ENCODE results near the gene IQCE.

The IQCE gene

DNA sequence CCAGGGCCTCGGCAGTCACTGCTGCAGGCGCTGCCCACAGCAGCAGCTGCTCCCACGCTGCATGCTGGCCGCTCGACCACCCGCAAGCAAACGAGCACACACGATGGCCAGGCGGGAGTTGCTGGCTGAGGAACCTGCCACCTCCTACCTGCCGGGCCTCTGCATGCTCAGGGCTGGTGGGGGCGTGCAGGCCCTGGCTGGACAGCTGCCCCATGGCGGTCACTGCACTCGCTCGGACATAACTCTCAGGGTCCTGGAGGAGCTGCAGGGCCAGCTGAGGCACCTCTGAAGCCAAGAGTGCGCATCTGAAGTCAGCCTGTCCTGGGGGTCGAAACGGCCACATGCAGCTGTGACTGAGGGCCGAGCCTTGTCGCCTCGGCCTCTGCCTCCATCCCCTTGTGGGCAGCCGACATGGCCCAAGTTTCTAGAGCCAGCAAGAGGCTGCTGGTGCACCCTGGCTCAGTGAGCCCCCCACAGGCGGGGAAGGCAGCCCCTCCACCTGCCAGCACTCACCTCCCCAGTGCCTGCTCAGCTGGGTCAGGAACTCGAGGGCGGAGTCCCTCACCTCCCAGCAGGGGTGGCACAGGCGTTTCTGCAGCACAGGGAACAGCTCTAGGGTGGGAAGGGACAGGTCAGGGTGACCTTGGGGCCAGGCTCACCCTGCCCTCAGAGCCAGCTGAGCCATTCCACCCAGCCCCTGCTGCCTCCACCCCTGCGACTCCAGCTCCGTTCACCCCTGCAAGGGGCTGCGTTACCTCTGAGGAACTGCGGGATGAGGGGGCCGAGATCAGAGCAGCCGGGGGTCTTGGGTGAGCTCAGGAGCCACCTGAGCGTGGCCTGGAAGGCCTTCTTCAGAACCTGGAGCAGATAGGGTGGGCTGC is 19.5 kb upstream of the IQCE start:
- Histone ChIP-seq H4K8ac (ENCODE audit: low read depth, low read length) (no peak overlapping the region), H3K27me3 (ENCODE audit: insufficient read depth, low read length) (no peaks in the 10 kb centered on the region), H3K4me3 (ENCODE audit: low read depth, low read length) (no peak overlapping the region), H3K36me3 (ENCODE audit: control insufficient read depth in 1 of 2, insufficient read depth in 2 of 2, low read length in 2 of 2) (peaks cover 58 to 59% of the 10 kb centered on the region in 2 experiments), H3K27ac (ENCODE audit: low read depth, low read length) (no peak overlapping the region), H2AK5ac (ENCODE audit: low read length) (no peak overlapping the region), H3K9ac (ENCODE audit: low read length) (no peak overlapping the region), H2AFZ (ENCODE audit: insufficient read depth, low read length, poor library complexity) (no peak overlapping the region), H3K4ac (ENCODE audit: low read depth, low read length) (no peak overlapping the region), H3K4me1 (ENCODE audit: control insufficient read depth in 1 of 2, insufficient read depth in 2 of 2, low read length in 2 of 2) (no peaks in the 10 kb centered on the region), H3K23ac (ENCODE audit: low read length) (no peak overlapping the region), H3K4me2 (ENCODE audit: low read length) (no peak overlapping the region), H2BK5ac (ENCODE audit: low read depth, low read length, poor library complexity) (no peak overlapping the region), H3K79me1 (ENCODE audit: low read length) (no peaks in the 10 kb centered on the region), H3K14ac (ENCODE audit: low read length) (no peak overlapping the region), H4K12ac (ENCODE audit: low read depth, low read length) (no peak overlapping the region), H3K79me2 (ENCODE audit: control insufficient read depth, insufficient read depth, low read length, poor library complexity) (no peaks in the 10 kb centered on the region), H3K18ac (ENCODE audit: low read length) (no peak overlapping the region), H2BK12ac (ENCODE audit: low read length) (no peak overlapping the region), H2BK120ac (ENCODE audit: insufficient read depth, low read length, poor library complexity) (no peak overlapping the region), H3K9me3 (ENCODE audit: insufficient read depth, low read depth, low read length) (no peaks in the 10 kb centered on the region), H4K91ac (ENCODE audit: low read depth, low read length) (no peak overlapping the region)
- DNase-seq = no peak
- WGBS (ENCODE audit: extremely low coverage, insufficient coverage, insufficient read length) = no CpG with 5 or more reads among the region's 32 CpGs

- Histone ChIP-seq H3K9me3 (ENCODE audit: insufficient read depth, low read depth, low read length) (peaks cover 3% of the 10 kb centered on the region), H3K23ac (ENCODE audit: low read length) (no peak overlapping the region), H4K12ac (ENCODE audit: low read depth, low read length) (no peak overlapping the region), H3K4me2 (ENCODE audit: low read length) (no peak overlapping the region), H3K4me3 (ENCODE audit: low read depth, low read length) (no peak overlapping the region), H3K36me3 (ENCODE audit: control insufficient read depth in 1 of 2, insufficient read depth in 2 of 2, low read length in 2 of 2) (peaks cover 64 to 66% of the 10 kb centered on the region in 2 experiments), H3K79me2 (ENCODE audit: control insufficient read depth, insufficient read depth, low read length, poor library complexity) (no peaks in the 10 kb centered on the region), H3K18ac (ENCODE audit: low read length) (no peak overlapping the region), H3K4ac (ENCODE audit: low read depth, low read length) (no peak overlapping the region), H4K8ac (ENCODE audit: low read depth, low read length) (no peak overlapping the region), H3K27me3 (ENCODE audit: insufficient read depth, low read length) (no peaks in the 10 kb centered on the region), H2AFZ (ENCODE audit: insufficient read depth, low read length, poor library complexity) (no peak overlapping the region), H3K27ac (ENCODE audit: low read depth, low read length) (no peak overlapping the region), H2BK120ac (ENCODE audit: insufficient read depth, low read length, poor library complexity) (no peak overlapping the region), H4K91ac (ENCODE audit: low read depth, low read length) (no peak overlapping the region), H3K14ac (ENCODE audit: low read length) (no peak overlapping the region), H3K4me1 (ENCODE audit: control insufficient read depth in 1 of 2, insufficient read depth in 2 of 2, low read length in 2 of 2) (no peaks in the 10 kb centered on the region), H2BK5ac (ENCODE audit: low read depth, low read length, poor library complexity) (no peak overlapping the region), H2BK12ac (ENCODE audit: low read length) (no peak overlapping the region), H2AK5ac (ENCODE audit: low read length) (no peak overlapping the region), H3K79me1 (ENCODE audit: low read length) (no peaks in the 10 kb centered on the region), H3K9ac (ENCODE audit: low read length) (no peak overlapping the region)
- WGBS (ENCODE audit: extremely low coverage, insufficient coverage, insufficient read length) = no CpG with 5 or more reads among the region's 7 CpGs
- DNase-seq = no peak
These were observed 18.6 kb upstream of the IQCE start for GRCh38 chr7:2540133-2540532.

GRCh38 chr7:2540641-2541051 is 18.1 kb upstream of the IQCE start:
- H4K8ac ChIP-seq (ENCODE audit: low read depth, low read length) = no peak overlapping the region
- DNase-seq = no peak
- no peak overlapping the region for H4K12ac ChIP-seq (ENCODE audit: low read depth, low read length)
- H3K14ac ChIP-seq (ENCODE audit: low read length) = no peak overlapping the region
- no peaks in the 10 kb centered on the region for H3K4me1 ChIP-seq (ENCODE audit: control insufficient read depth in 1 of 2, insufficient read depth in 2 of 2, low read length in 2 of 2)
- H2AFZ ChIP-seq (ENCODE audit: insufficient read depth, low read length, poor library complexity) = no peak overlapping the region
- no peak overlapping the region for H2BK5ac ChIP-seq (ENCODE audit: low read depth, low read length, poor library complexity)
- no peak overlapping the region for H3K23ac ChIP-seq (ENCODE audit: low read length)
- no peak overlapping the region for H4K91ac ChIP-seq (ENCODE audit: low read depth, low read length)
- H3K4me3 ChIP-seq (ENCODE audit: low read depth, low read length) = no peak overlapping the region
- no peaks in the 10 kb centered on the region for H3K79me2 ChIP-seq (ENCODE audit: control insufficient read depth, insufficient read depth, low read length, poor library complexity)
- no peak overlapping the region for H3K4me2 ChIP-seq (ENCODE audit: low read length)
- no peak overlapping the region for H2BK12ac ChIP-seq (ENCODE audit: low read length)
- no CpG with 5 or more reads among the region's 19 CpGs for WGBS (ENCODE audit: extremely low coverage, insufficient coverage, insufficient read length)
- H3K4ac ChIP-seq (ENCODE audit: low read depth, low read length) = no peak overlapping the region
- H3K18ac ChIP-seq (ENCODE audit: low read length) = no peak overlapping the region
- no peak overlapping the region for H3K27ac ChIP-seq (ENCODE audit: low read depth, low read length)
- peaks cover 3% of the 10 kb centered on the region for H3K9me3 ChIP-seq (ENCODE audit: insufficient read depth, low read depth, low read length)
- no peak overlapping the region for H2BK120ac ChIP-seq (ENCODE audit: insufficient read depth, low read length, poor library complexity)
- no peaks in the 10 kb centered on the region for H3K79me1 ChIP-seq (ENCODE audit: low read length)
- H3K27me3 ChIP-seq (ENCODE audit: insufficient read depth, low read length) = no peaks in the 10 kb centered on the region
- no peak overlapping the region for H2AK5ac ChIP-seq (ENCODE audit: low read length)
- H3K36me3 ChIP-seq (ENCODE audit: control insufficient read depth in 1 of 2, insufficient read depth in 2 of 2, low read length in 2 of 2) = peaks cover 67 to 68% of the 10 kb centered on the region in 2 experiments
- no peak overlapping the region for H3K9ac ChIP-seq (ENCODE audit: low read length)

GRCh38 chr7:2541291-2542010 is 17.3 kb upstream of the IQCE start:
- WGBS (ENCODE audit: extremely low coverage, insufficient coverage, insufficient read length) = no CpG with 5 or more reads among the region's 40 CpGs
- Histone ChIP-seq H4K8ac (ENCODE audit: low read depth, low read length) (no peak overlapping the region), H3K79me2 (ENCODE audit: control insufficient read depth, insufficient read depth, low read length, poor library complexity) (no peaks in the 10 kb centered on the region), H2AK5ac (ENCODE audit: low read length) (no peak overlapping the region), H3K18ac (ENCODE audit: low read length) (no peak overlapping the region), H3K23ac (ENCODE audit: low read length) (no peak overlapping the region), H4K12ac (ENCODE audit: low read depth, low read length) (no peak overlapping the region), H2BK120ac (ENCODE audit: insufficient read depth, low read length, poor library complexity) (no peak overlapping the region), H3K27me3 (ENCODE audit: insufficient read depth, low read length) (no peaks in the 10 kb centered on the region), H3K4me3 (ENCODE audit: low read depth, low read length) (no peak overlapping the region), H3K9me3 (ENCODE audit: insufficient read depth, low read depth, low read length) (peaks cover 3% of the 10 kb centered on the region), H3K4me1 (ENCODE audit: control insufficient read depth in 1 of 2, insufficient read depth in 2 of 2, low read length in 2 of 2) (no peaks in the 10 kb centered on the region), H3K4ac (ENCODE audit: low read depth, low read length) (no peak overlapping the region), H3K36me3 (ENCODE audit: control insufficient read depth in 1 of 2, insufficient read depth in 2 of 2, low read length in 2 of 2) (peaks cover 74% of the 10 kb centered on the region in 2 experiments), H3K79me1 (ENCODE audit: low read length) (no peaks in the 10 kb centered on the region), H3K4me2 (ENCODE audit: low read length) (no peak overlapping the region), H2BK5ac (ENCODE audit: low read depth, low read length, poor library complexity) (no peak overlapping the region), H3K9ac (ENCODE audit: low read length) (no peak overlapping the region), H4K91ac (ENCODE audit: low read depth, low read length) (no peak overlapping the region), H2AFZ (ENCODE audit: insufficient read depth, low read length, poor library complexity) (no peak overlapping the region), H3K14ac (ENCODE audit: low read length) (no peak overlapping the region), H3K27ac (ENCODE audit: low read depth, low read length) (no peak overlapping the region), H2BK12ac (ENCODE audit: low read length) (no peak overlapping the region)
- DNase-seq = no peak
